Measurements from ENCODE around the gene DYNLL1.

Gene DYNLL1

DNA sequence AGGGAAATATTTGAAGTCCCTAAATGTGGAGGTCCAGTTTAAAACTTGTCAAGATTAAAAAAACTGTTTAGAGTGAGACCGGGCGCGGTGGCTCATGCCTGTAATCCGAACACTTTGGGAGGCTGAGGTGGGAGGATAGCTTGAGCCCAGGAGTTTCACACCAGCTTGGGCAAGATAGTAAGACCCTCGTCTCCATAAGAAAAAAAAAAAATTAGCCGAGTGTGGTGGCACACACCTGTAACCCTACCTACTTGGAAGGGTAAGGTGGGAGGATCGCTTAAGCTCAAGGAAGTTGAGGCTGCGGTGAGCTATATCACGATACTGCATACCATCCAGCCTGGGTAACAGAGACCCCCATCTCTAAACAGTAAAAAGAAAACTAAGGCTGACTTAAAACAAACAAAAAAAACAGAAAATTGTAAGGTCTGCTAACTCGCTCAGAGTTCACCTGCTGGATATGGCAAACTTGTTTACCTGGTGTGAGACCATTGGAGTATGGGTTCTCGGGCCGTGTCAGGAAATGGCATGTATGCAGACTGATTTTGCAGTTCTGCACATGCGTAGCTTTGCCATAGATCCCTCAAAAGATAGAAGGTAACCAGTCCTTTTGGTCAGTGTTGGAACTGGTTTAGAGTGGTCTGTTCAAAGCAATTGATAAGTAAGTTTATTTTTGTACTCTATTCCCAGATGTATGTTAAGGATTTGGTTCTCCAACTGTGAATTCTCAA is 40.3 kb downstream of the DYNLL1 start:
- H3K79me2 ChIP-seq (ENCODE audit: control insufficient read depth, insufficient read depth, low read length, unreplicated experiment) = peaks cover 69% of the 10 kb centered on the region
- H3K27me3 ChIP-seq (ENCODE audit: insufficient read depth, low read length) = no peaks in the 10 kb centered on the region
- H3K27ac ChIP-seq (ENCODE audit: low read depth, low read length) = no peak overlapping the region
- H3K36me3 ChIP-seq (ENCODE audit: insufficient read depth, low read length) = peaks cover 18% of the 10 kb centered on the region; the same call in 1 of the 2 replicates
- H3K4me3 ChIP-seq (ENCODE audit: low read depth, low read length) = peak overlapping the region; percentile 87
- H3K4me1 ChIP-seq (ENCODE audit: control insufficient read depth, insufficient read depth, low read length, unreplicated experiment) = peaks cover 50% of the 10 kb centered on the region
- no peak overlapping the region for H2AFZ ChIP-seq (ENCODE audit: low read length, unreplicated experiment)

GRCh38 chr12:120537856-120538220 is 41.9 kb downstream of the DYNLL1 start:
- peaks cover 50% of the 10 kb centered on the region for H3K4me1 ChIP-seq (ENCODE audit: control insufficient read depth, insufficient read depth, low read length, unreplicated experiment)
- H3K79me2 ChIP-seq (ENCODE audit: control insufficient read depth, insufficient read depth, low read length, unreplicated experiment) = peaks cover 84% of the 10 kb centered on the region
- peak overlapping the region; percentile 62 for H3K4me3 ChIP-seq (ENCODE audit: low read depth, low read length)
- peak overlapping the region; percentile 74 for H3K27ac ChIP-seq (ENCODE audit: low read depth, low read length)
- H3K27me3 ChIP-seq (ENCODE audit: insufficient read depth, low read length) = no peaks in the 10 kb centered on the region
- H3K36me3 ChIP-seq (ENCODE audit: insufficient read depth, low read length) = peaks cover 18% of the 10 kb centered on the region; the same call in 1 of the 2 replicates
- H2AFZ ChIP-seq (ENCODE audit: low read length, unreplicated experiment) = no peak overlapping the region

- peak overlapping the region; percentile 62 for H3K4me3 ChIP-seq (ENCODE audit: low read depth, low read length)
- peaks cover 50% of the 10 kb centered on the region for H3K4me1 ChIP-seq (ENCODE audit: control insufficient read depth, insufficient read depth, low read length, unreplicated experiment)
- H3K27ac ChIP-seq (ENCODE audit: low read depth, low read length) = peak overlapping the region; percentile 74
- no peak overlapping the region for H2AFZ ChIP-seq (ENCODE audit: low read length, unreplicated experiment)
- peaks cover 18% of the 10 kb centered on the region; the same call in 1 of the 2 replicates for H3K36me3 ChIP-seq (ENCODE audit: insufficient read depth, low read length)
- no peaks in the 10 kb centered on the region for H3K27me3 ChIP-seq (ENCODE audit: insufficient read depth, low read length)
- peaks cover 91% of the 10 kb centered on the region for H3K79me2 ChIP-seq (ENCODE audit: control insufficient read depth, insufficient read depth, low read length, unreplicated experiment)
These were observed 42.6 kb downstream of the DYNLL1 start for GRCh38 chr12:120538281-120539156.

GRCh38 chr12:120539303-120539702 is 43.4 kb downstream of the DYNLL1 start:
- H3K79me2 ChIP-seq (ENCODE audit: control insufficient read depth, insufficient read depth, low read length, unreplicated experiment) = peaks cover 97% of the 10 kb centered on the region
- H2AFZ ChIP-seq (ENCODE audit: low read length, unreplicated experiment) = no peak overlapping the region
- no peaks in the 10 kb centered on the region for H3K27me3 ChIP-seq (ENCODE audit: insufficient read depth, low read length)
- peak overlapping the region; percentile 74 for H3K27ac ChIP-seq (ENCODE audit: low read depth, low read length)
- peaks cover 52% of the 10 kb centered on the region for H3K4me1 ChIP-seq (ENCODE audit: control insufficient read depth, insufficient read depth, low read length, unreplicated experiment)
- H3K4me3 ChIP-seq (ENCODE audit: low read depth, low read length) = peak overlapping the region; percentile 62
- peaks cover 18% of the 10 kb centered on the region; the same call in 1 of the 2 replicates for H3K36me3 ChIP-seq (ENCODE audit: insufficient read depth, low read length)

- Histone ChIP-seq H3K36me3 (ENCODE audit: insufficient read depth, low read length) (peaks cover 18% of the 10 kb centered on the region), H3K79me2 (ENCODE audit: control insufficient read depth, insufficient read depth, low read length, unreplicated experiment) (peaks cover 93% of the 10 kb centered on the region)
These were observed 44.5 kb downstream of the DYNLL1 start for GRCh38 chr12:120540445-120540844.

GRCh38 chr12:120542166-120542565 is 46.3 kb downstream of the DYNLL1 start:
- Histone ChIP-seq H3K4me3 (ENCODE audit: low read depth, low read length) (no peak overlapping the region), H3K4me1 (ENCODE audit: control insufficient read depth, insufficient read depth, low read length, unreplicated experiment) (peaks cover 62% of the 10 kb centered on the region), H2AFZ (ENCODE audit: low read length, unreplicated experiment) (no peak overlapping the region), H3K27ac (ENCODE audit: low read depth, low read length) (no peak overlapping the region), H3K79me2 (ENCODE audit: control insufficient read depth, insufficient read depth, low read length, unreplicated experiment) (peaks cover 90% of the 10 kb centered on the region), H3K27me3 (ENCODE audit: insufficient read depth, low read length) (no peaks in the 10 kb centered on the region), H3K36me3 (ENCODE audit: insufficient read depth, low read length) (peaks cover 18% of the 10 kb centered on the region)

More at GRCh38 chr12:120540445-120540844, 44.5 kb downstream of the DYNLL1 start:
- H2AFZ ChIP-seq (ENCODE audit: low read length, unreplicated experiment) = no peak overlapping the region
- peaks cover 61% of the 10 kb centered on the region for H3K4me1 ChIP-seq (ENCODE audit: control insufficient read depth, insufficient read depth, low read length, unreplicated experiment)
- peak overlapping the region; percentile 14; the same call in 1 of the 2 replicates for H3K27ac ChIP-seq (ENCODE audit: low read depth, low read length)
- H3K4me3 ChIP-seq (ENCODE audit: low read depth, low read length) = no peak overlapping the region
- H3K27me3 ChIP-seq (ENCODE audit: insufficient read depth, low read length) = no peaks in the 10 kb centered on the region

DNA sequence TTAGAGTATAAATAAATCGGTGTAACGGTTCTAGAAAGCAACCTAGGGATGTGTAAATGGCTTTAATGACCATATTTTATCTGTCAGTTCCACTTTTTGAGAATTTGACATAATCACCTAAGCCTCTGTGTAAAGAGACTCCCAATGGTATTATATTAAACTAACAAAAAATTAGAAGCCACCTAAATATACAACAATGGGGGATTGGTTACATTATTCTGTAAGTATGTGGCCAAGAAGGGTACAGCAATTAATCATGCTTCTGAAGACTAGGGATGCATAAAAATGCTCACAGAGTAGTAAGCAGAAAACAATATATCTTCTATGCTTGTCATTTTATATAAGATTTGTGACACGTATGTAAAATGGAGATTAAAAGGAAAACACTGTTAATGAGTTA is 48.8 kb downstream of the DYNLL1 start:
- Histone ChIP-seq H3K4me1 (ENCODE audit: control insufficient read depth, insufficient read depth, low read length, unreplicated experiment) (peaks cover 37% of the 10 kb centered on the region), H3K4me3 (ENCODE audit: low read depth, low read length) (no peak overlapping the region), H2AFZ (ENCODE audit: low read length, unreplicated experiment) (no peak overlapping the region), H3K79me2 (ENCODE audit: control insufficient read depth, insufficient read depth, low read length, unreplicated experiment) (peaks cover 85% of the 10 kb centered on the region), H3K27me3 (ENCODE audit: insufficient read depth, low read length) (no peaks in the 10 kb centered on the region), H3K36me3 (ENCODE audit: insufficient read depth, low read length) (peaks cover 31% of the 10 kb centered on the region), H3K27ac (ENCODE audit: low read depth, low read length) (peak overlapping the region; percentile 38; the same call in 1 of the 2 replicates)

GRCh38 chr12:120546050-120546386 is 50.1 kb downstream of the DYNLL1 start:
- H3K36me3 ChIP-seq (ENCODE audit: insufficient read depth, low read length) = peaks cover 31% of the 10 kb centered on the region
- no peak overlapping the region for H3K4me3 ChIP-seq (ENCODE audit: low read depth, low read length)
- H3K27ac ChIP-seq (ENCODE audit: low read depth, low read length) = no peak overlapping the region
- peaks cover 80% of the 10 kb centered on the region for H3K79me2 ChIP-seq (ENCODE audit: control insufficient read depth, insufficient read depth, low read length, unreplicated experiment)
- H3K4me1 ChIP-seq (ENCODE audit: control insufficient read depth, insufficient read depth, low read length, unreplicated experiment) = peaks cover 33% of the 10 kb centered on the region
- H3K27me3 ChIP-seq (ENCODE audit: insufficient read depth, low read length) = no peaks in the 10 kb centered on the region
- H2AFZ ChIP-seq (ENCODE audit: low read length, unreplicated experiment) = no peak overlapping the region

Data from ACC112 (cell line).